K562 (cell line): ENCODE data around the gene ENDOU. TPM values are rescaled to one million over a fixed set of nuclear protein-coding genes. Genes with fewer than 3 reads are reported as not detected.

Source experiments
- ATAC-seq: fragments of 200-7000 bp; cut with Tn5 transposase; 3 replicates; pipeline ENCODE4 v1.9.1; 2020; ENCODE audit warnings: moderate library complexity
- BruUV-seq: library from RNA; stranded (reverse); fragments of 400-500 nt; replicated peaks from 2 replicates; lab custom pipeline; 2021; lab: Mats Ljungman, UMichigan
- CTCF ChIA-PET: fragments of 300-600 bp; formaldehyde crosslinking; extraction: SDS; loops from one replicate; lab custom pipeline; 2021; ENCODE audit warnings: low intra/inter-chr PET ratio; lab: Yijun Ruan, JAX
- POLR2A ChIA-PET: fragments of 300-600, 350-650 bp; sonication (Branson Sonifier 250); formaldehyde crosslinking; extraction: SDS; loops from one replicate; lab custom pipeline; 2021; ENCODE audit warnings: antibody characterized with exemption, inconsistent platforms; lab: Yijun Ruan, JAX
- DNase-seq, 4 experiments: peaks; one replicate each; pipeline versions ENCODE4 v3.0.0 to v3.0.0-alpha.2; 2011 to 2018; ENCODE audit warnings: low spot score in 3 of 4, mixed read lengths in 3 of 4; ENCODE audit errors: extremely low read depth in 1 of 4
- FAIRE-seq: peaks from 2 replicates; lab custom pipeline; 2011; peaks lifted over from hg19 to GRCh38; lab: Jason Lieb, UNC
- H2AFZ ChIP-seq: 2 replicates; pipeline ENCODE4 v1.6.0; 2011; ENCODE audit warnings: low read depth, low read length, control low read depth, inconsistent platforms
- H3K27ac ChIP-seq: fragments of 200-600 bp; 3 replicates; pipeline ENCODE4 v1.8.0; 2011; ENCODE audit warnings: low read depth, mild to moderate bottlenecking, control low read depth, inconsistent platforms, low read length, moderate library complexity, mixed read lengths; ENCODE audit errors: extremely low read depth
- H3K27me3 ChIP-seq, 2 experiments: fragments of 300-600 bp in 1 of 2; 2 replicates in 1 of 2; 3 replicates in 1 of 2; pipeline versions ENCODE4 v1.6.0 to v1.8.0; 2011; ENCODE audit warnings: inconsistent platforms in 2 of 2, low read length in 2 of 2, mild to moderate bottlenecking in 1 of 2, mixed read lengths in 1 of 2, moderate library complexity in 1 of 2; ENCODE audit not compliant: control insufficient read depth in 2 of 2, insufficient read depth in 2 of 2
- H3K36me3 ChIP-seq: fragments of 300-600 bp; 3 replicates; pipeline ENCODE4 v1.8.0; 2011; ENCODE audit warnings: mild to moderate bottlenecking, low read length, inconsistent platforms; ENCODE audit not compliant: control insufficient read depth, insufficient read depth
- H3K4me1 ChIP-seq, 2 experiments: fragments of 200-600 bp in 1 of 2; replicated peaks in 1 of 2; 2 replicates in 1 of 2; 3 replicates in 1 of 2; pipeline versions ENCODE4 v1.5.1 to v1.8.0; 2011; ENCODE audit warnings: inconsistent platforms in 2 of 2, low read length in 2 of 2, mild to moderate bottlenecking in 1 of 2, mixed read lengths in 1 of 2, moderate library complexity in 1 of 2; ENCODE audit not compliant: control insufficient read depth in 2 of 2, insufficient read depth in 2 of 2
- H3K4me2 ChIP-seq: 2 replicates; pipeline ENCODE4 v1.6.1; 2011; ENCODE audit warnings: low read length, control low read depth, inconsistent platforms, mixed read lengths; ENCODE audit not compliant: insufficient read depth
- H3K4me3 ChIP-seq: fragments of 200-600 bp; sonication (generic), shearing (Covaris generic); 2 replicates; pipeline ENCODE4 v1.5.1; 2016; ENCODE audit warnings: control low read depth, inconsistent platforms
- H3K79me2 ChIP-seq: fragments of 200-600 bp; 3 replicates; pipeline ENCODE4 v1.8.0; 2011; ENCODE audit warnings: low read length, inconsistent platforms; ENCODE audit not compliant: control insufficient read depth, insufficient read depth
- H3K9ac ChIP-seq, 2 experiments: 2 replicates each; pipeline versions ENCODE4 v1.6.0 to v1.6.1; 2011; ENCODE audit warnings: low read depth in 2 of 2, low read length in 2 of 2, control low read depth in 1 of 2, inconsistent platforms in 1 of 2, mild to moderate bottlenecking in 1 of 2, mixed read lengths in 1 of 2; ENCODE audit not compliant: insufficient read depth in 1 of 2
- H3K9me1 ChIP-seq: one replicate; pipeline ENCODE4 v1.6.0; 2011; ENCODE audit warnings: inconsistent platforms, mild to moderate bottlenecking, low read length, moderate library complexity; ENCODE audit not compliant: control insufficient read depth, insufficient read depth
- H3K9me3 ChIP-seq: replicated peaks from 2 replicates; pipeline ENCODE4 v1.5.1; 2011; ENCODE audit warnings: low read depth, low read length, inconsistent platforms; ENCODE audit not compliant: control insufficient read depth, insufficient read depth
- H4K20me1 ChIP-seq: replicated peaks from 2 replicates; pipeline ENCODE4 v1.6.1; 2011; ENCODE audit warnings: low read length, inconsistent platforms, mixed read lengths; ENCODE audit not compliant: control insufficient read depth, insufficient read depth
- POLR2A ChIP-seq: fragments of 450-650 bp; conservative IDR thresholded peaks from 2 replicates; pipeline ENCODE4 v1.6.1; 2016
- RHOXF2B ChIP-seq: fragments of 250-450 bp; sonication (Bioruptor Pico); conservative IDR thresholded peaks from 2 replicates; pipeline ENCODE4 v1.5.1; 2021
- TEAD1 ChIP-seq, 2 experiments: fragments of 450-650 bp in 1 of 2; sonication (generic) in 1 of 2; formaldehyde crosslinking; IDR thresholded peaks; 2 replicates each; pipeline versions ENCODE4 v1.4.0 to v1.8.0; 2020 to 2022; ENCODE audit warnings: mild to moderate bottlenecking in 2 of 2, missing genetic modification reagents in 1 of 2
- TSHZ1 ChIP-seq: fragments of 250-450 bp; sonication (Bioruptor Pico); IDR thresholded peaks from 2 replicates; pipeline ENCODE4 v1.4.0; 2020; ENCODE audit warnings: mild to moderate bottlenecking, moderate library complexity
- ZEB2 ChIP-seq: fragments of 450-650 bp; IDR thresholded peaks from 2 replicates; pipeline ENCODE4 v1.6.1; 2016
- ZNF121 ChIP-seq: sonication (generic); formaldehyde crosslinking; conservative IDR thresholded peaks from 2 replicates; pipeline ENCODE4 v1.8.0; 2022; ENCODE audit warnings: missing genetic modification reagents
- ZNF316 ChIP-seq: fragments of 450-650 bp; IDR thresholded peaks from 2 replicates; pipeline ENCODE4 v1.6.1; 2016
- WGBS: fragments of 100-300 bp; shearing (Covaris generic); methylation state at CpG from one replicate; pipeline ENCODE4 v1.1.6; 2016; ENCODE audit warnings: low coverage, mixed read lengths; ENCODE audit not compliant: insufficient coverage; ENCODE audit errors: missing lambda C conversion rate; 5-methylcytosine and 5-hydroxymethylcytosine counted together
- in situ Hi-C: fragments of 300-500 bp; cut with MboI; formaldehyde crosslinking; loops from 4 replicates; pipeline ENCODE4 v1.15.0; 2018; ENCODE audit warnings: inconsistent platforms, mixed read lengths
- intact Hi-C: fragments of 100-400 bp; cut with micrococcal nuclease; formaldehyde crosslinking; loops from 2 replicates; pipeline ENCODE4 v1.14.2; 2022
- polyA plus RNA-seq, 8 experiments: library from polyadenylated mRNA; depleted of rRNA in 4 of 8; stranded (reverse) in 5 of 8; unstranded in 3 of 8; fragments of >200 nt; fragmentation: Nextera tagmentation in 2 of 8; fragmentation: Illumina TruSeq in 1 of 8; extraction: Ambion mirVana in 2 of 8; extraction: Trizol in 1 of 8; gene quantifications; 2 replicates each; pipeline versions ENCODE4 v1.2.1 to v1.2.3, GENCODE V29; 2011 to 2014; ENCODE audit warnings: inconsistent platforms in 1 of 8, missing spikeins in 1 of 8
- total RNA-seq, 7 experiments: library from RNA; depleted of rRNA in 6 of 7; stranded (reverse); fragments of >200 nt in 6 of 7; fragmentation: Illumina TruSeq in 2 of 7; extraction: Trizol in 2 of 7; gene quantifications; 2 replicates each; pipeline versions ENCODE4 v1.2.1 to v1.2.3, GENCODE V29; 2011 to 2021; ENCODE audit warnings: low replicate concordance in 1 of 7
- TF ChIP-seq, protein P1 (sequence below): sonication (generic); formaldehyde crosslinking; IDR thresholded peaks from 2 replicates; pipeline ENCODE4 v1.8.0; 2023; ENCODE audit warnings: mild to moderate bottlenecking, missing genetic modification reagents

The ENDOU gene
- total and polyA plus RNA-seq, 9 of the 15 experiments (the other 6 are each of a cell fraction or from before 2014, with no cell fraction given), result 0.03 TPM; not detected in 8

DNA sequence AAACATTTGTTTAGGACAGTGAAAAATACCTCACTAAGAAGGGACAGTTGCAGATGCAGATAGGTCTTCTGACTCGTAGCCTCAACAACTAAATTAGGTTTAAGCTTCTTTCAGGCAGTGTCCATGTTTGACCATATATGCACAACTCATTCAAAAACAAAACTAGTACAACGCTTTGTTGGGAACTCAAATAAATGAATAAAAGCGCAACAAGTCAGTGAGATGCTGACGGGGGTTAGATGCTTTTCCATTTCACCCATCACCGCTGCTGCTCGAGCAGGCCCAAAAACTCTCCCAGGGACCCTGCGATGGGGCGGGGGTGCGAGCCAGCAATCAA, 20.1 kb downstream of the ENDOU start:
- no peak for ATAC-seq
- ChIA-PET CTCF (no interaction called here), POLR2A (interaction anchor here (0.7 to 1.6 kb wide), 5 partner anchors 8 to 1978 kb away, joined by 3 to 4 read pairs (median 3); partner anchors contain the start of gene ENDOU)
- peaks cover 9 to 36% of the 10 kb centered on the region in 2 experiments for H3K4me1 ChIP-seq
- peaks cover 74% of the 10 kb centered on the region for H3K79me2 ChIP-seq
- H2AFZ ChIP-seq, result peak overlapping the region; percentile 80
- peak overlapping the region; percentile 83 for H3K4me2 ChIP-seq
- DNase-seq, result no peak
- peak overlapping the region; percentile 83 for H3K4me3 ChIP-seq
- BruUV-seq, result no TSS peak
- H3K9me1 ChIP-seq, result no peaks in the 10 kb centered on the region
- TF ChIP-seq ZEB2 (no peak), TEAD1 (CRISPR knock-in tag; IDR thresholded peaks at IDR 0.05) (0 out of 4 replicates have a peak, but pooled peaks of 1 of the 2 experiments have one; percentile 1), RHOXF2B (no peak)
- TF ChIP-seq, protein P1, sequence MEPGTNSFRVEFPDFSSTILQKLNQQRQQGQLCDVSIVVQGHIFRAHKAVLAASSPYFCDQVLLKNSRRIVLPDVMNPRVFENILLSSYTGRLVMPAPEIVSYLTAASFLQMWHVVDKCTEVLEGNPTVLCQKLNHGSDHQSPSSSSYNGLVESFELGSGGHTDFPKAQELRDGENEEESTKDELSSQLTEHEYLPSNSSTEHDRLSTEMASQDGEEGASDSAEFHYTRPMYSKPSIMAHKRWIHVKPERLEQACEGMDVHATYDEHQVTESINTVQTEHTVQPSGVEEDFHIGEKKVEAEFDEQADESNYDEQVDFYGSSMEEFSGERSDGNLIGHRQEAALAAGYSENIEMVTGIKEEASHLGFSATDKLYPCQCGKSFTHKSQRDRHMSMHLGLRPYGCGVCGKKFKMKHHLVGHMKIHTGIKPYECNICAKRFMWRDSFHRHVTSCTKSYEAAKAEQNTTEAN (CRISPR knock-in tag), result 0 out of 2 replicates have a peak, but pooled peaks have one; percentile 9
- TF ChIP-seq, all 486 proteins: peak for 2
- FAIRE-seq, result no peak
- in situ Hi-C loops (no loop called here), intact Hi-C loops (no loop called here)
- H3K36me3 ChIP-seq, result peaks cover 33% of the 10 kb centered on the region
- peak overlapping the region; percentile 93 for H3K27ac ChIP-seq
- no peaks in the 10 kb centered on the region for H4K20me1 ChIP-seq
- no peaks in the 10 kb centered on the region for H3K9me3 ChIP-seq
- H3K9ac ChIP-seq, result peak overlapping the region; percentile 95 to 98
- no peaks in the 10 kb centered on the region for H3K27me3 ChIP-seq
- 1% methylated on average over 9 of the region's 9 CpGs for WGBS

DNA sequence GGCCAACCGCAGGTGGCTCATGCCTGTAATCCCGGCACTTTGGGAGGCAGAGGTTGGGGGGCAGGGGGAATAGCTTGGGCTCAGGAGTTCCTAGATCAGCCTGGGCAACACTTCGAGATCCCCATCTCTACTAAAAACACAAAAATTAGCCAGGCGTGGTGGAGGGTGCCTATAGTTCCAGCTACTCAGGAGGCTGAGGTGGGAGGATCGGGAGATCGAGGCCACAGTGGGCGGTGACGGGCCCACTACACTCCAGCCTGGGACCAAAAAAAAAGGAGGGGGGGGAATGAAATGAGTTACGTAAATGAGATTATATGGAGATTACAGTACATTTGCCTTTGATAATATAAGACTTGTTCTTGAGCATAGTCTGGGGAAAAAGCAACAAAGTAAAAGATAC, 20.6 kb downstream of the ENDOU start:
- Histone ChIP-seq H3K36me3 (peaks cover 38% of the 10 kb centered on the region), H3K27ac (peak overlapping the region; percentile 93; the same call in 1 of the 3 replicates), H3K4me2 (peak overlapping the region; percentile 83), H3K27me3 (no peaks in the 10 kb centered on the region), H4K20me1 (no peaks in the 10 kb centered on the region), H3K9me3 (no peaks in the 10 kb centered on the region), H3K79me2 (peaks cover 74% of the 10 kb centered on the region), H2AFZ (no peak overlapping the region), H3K9ac (peak overlapping the region; percentile 69 to 98), H3K4me1 (peaks cover 9 to 33% of the 10 kb centered on the region in 2 experiments), H3K4me3 (peak overlapping the region; percentile 83), H3K9me1 (no peaks in the 10 kb centered on the region)
- CTCF ChIA-PET, result no interaction called here
- BruUV-seq, result no TSS peak
- no peak for FAIRE-seq
- no peak for ATAC-seq
- intact Hi-C loops (no loop called here), in situ Hi-C loops (no loop called here)
- DNase-seq, result no peak
- POLR2A ChIA-PET, result interaction anchor here (0.7 to 1.6 kb wide), 5 partner anchors 8 to 1978 kb away, joined by 3 to 4 read pairs (median 3); partner anchors contain the start of gene ENDOU
- WGBS, result 51% methylated on average over 9 of the region's 9 CpGs
- TF ChIP-seq TSHZ1, result no peak
- no peak for TF ChIP-seq POLR2A
- TF ChIP-seq ZNF316, result no peak
- peak; percentile 35; the same call in 1 of the 2 replicates for TF ChIP-seq ZNF121
- TF ChIP-seq, protein P1 (CRISPR knock-in tag), result 0 out of 2 replicates have a peak, but pooled peaks have one; percentile 6
